OCI-LY7 (cell line): Measurements from ENCODE around the gene KCTD19. TPM values are rescaled to one million over a fixed set of nuclear protein-coding genes. Genes with fewer than 3 reads are reported as not detected.

Source experiments
- BruUV-seq: library from RNA; stranded (reverse); fragments of 400-500 nt; replicated peaks from 2 replicates; lab custom pipeline; 2021; lab: Mats Ljungman, UMichigan
- CTCF ChIA-PET: fragments of 300-600 bp; sonication (Branson Sonifier 250); formaldehyde crosslinking; loops from one replicate; lab custom pipeline; 2022; ENCODE audit warnings: antibody characterized with exemption; ENCODE audit not compliant: unreplicated experiment; lab: Charles Lee
- POLR2A ChIA-PET: fragments of 300-600 bp; sonication (Branson Sonifier 250); formaldehyde crosslinking; loops from one replicate; lab custom pipeline; 2022; ENCODE audit warnings: antibody characterized with exemption; lab: Charles Lee
- DNase-seq: peaks from one replicate; pipeline ENCODE4 v3.0.0-alpha.2; 2015; ENCODE audit warnings: low spot score
- H2AFZ ChIP-seq: fragments of 200-600 bp; sonication (generic), shearing (Covaris generic); 2 replicates; pipeline ENCODE4 v1.6.1; 2014; ENCODE audit warnings: mild to moderate bottlenecking, antibody characterized with exemption, low read length, moderate library complexity
- H3K27ac ChIP-seq: fragments of 200-600 bp; sonication (generic); 2 replicates; pipeline ENCODE4 v1.5.1; 2014; ENCODE audit warnings: mixed run types, low read depth, mild to moderate bottlenecking, moderate library complexity, low read length, inconsistent platforms; ENCODE audit not compliant: poor library complexity, severe bottlenecking
- H3K36me3 ChIP-seq: fragments of 200-600 bp; sonication (generic); 2 replicates; pipeline ENCODE4 v1.6.1; 2014; ENCODE audit warnings: mild to moderate bottlenecking, antibody characterized with exemption, low read length, moderate library complexity, mixed read lengths; ENCODE audit not compliant: insufficient read depth
- H3K4me1 ChIP-seq: fragments of 200-600 bp; sonication (generic); 2 replicates; pipeline ENCODE4 v1.5.1; 2014; ENCODE audit warnings: mild to moderate bottlenecking, low read length; ENCODE audit not compliant: insufficient read depth, poor library complexity, severe bottlenecking
- H3K4me2 ChIP-seq: fragments of 200-600 bp; sonication (generic); 2 replicates; pipeline ENCODE4 v1.6.1; 2014; ENCODE audit warnings: mild to moderate bottlenecking, low read length
- H3K4me3 ChIP-seq: fragments of 200-600 bp; sonication (generic); 2 replicates; pipeline ENCODE4 v1.5.1; 2014; ENCODE audit warnings: mild to moderate bottlenecking, low read depth, low read length; ENCODE audit not compliant: poor library complexity, severe bottlenecking
- H3K79me2 ChIP-seq: fragments of 200-600 bp; sonication (generic); 2 replicates; pipeline ENCODE4 v1.6.1; 2016; ENCODE audit warnings: low read depth, mild to moderate bottlenecking, low read length, moderate library complexity, mixed read lengths; ENCODE audit not compliant: insufficient read depth
- H3K9me2 ChIP-seq: fragments of 200-600 bp; sonication (generic); 2 replicates; pipeline ENCODE4 v1.6.1; 2016; ENCODE audit warnings: mild to moderate bottlenecking, low read length, mixed read lengths; ENCODE audit not compliant: insufficient read depth
- H3K9me3 ChIP-seq: fragments of 200-600 bp; sonication (generic); 2 replicates; pipeline ENCODE4 v1.6.1; 2014; ENCODE audit warnings: mild to moderate bottlenecking, mixed run types, low read length, mixed read lengths
- H4K20me1 ChIP-seq: fragments of 200-600 bp; sonication (generic); 2 replicates; pipeline ENCODE4 v1.6.1; 2014; ENCODE audit warnings: mild to moderate bottlenecking, antibody characterized with exemption, low read length, moderate library complexity, mixed read lengths; ENCODE audit not compliant: insufficient read depth
- EZH2phosphoT487 ChIP-seq: fragments of 200-600 bp; sonication (generic); IDR thresholded peaks from 2 replicates; pipeline ENCODE4 v1.6.1; 2018; ENCODE audit warnings: low read depth, borderline replicate concordance, mild to moderate bottlenecking, mixed run types, antibody characterized with exemption, low read length, moderate library complexity, mixed read lengths
- intact Hi-C: fragments of 100-400 bp; cut with micrococcal nuclease; formaldehyde crosslinking; loops from one replicate; pipeline ENCODE4 v1.10.0; 2022; ENCODE audit not compliant: unreplicated experiment
- total RNA-seq, 2 experiments: library from RNA; depleted of rRNA in 1 of 2; stranded (reverse); fragments of >200 nt in 1 of 2; shearing (Covaris generic) in 1 of 2; gene quantifications; 2 replicates each; pipeline ENCODE4 v1.2.3, GENCODE V29; 2014 to 2022
- TF ChIP-seq, protein P1 (sequence below): fragments of 200-600 bp; sonication (generic); conservative IDR thresholded peaks from 2 replicates; pipeline ENCODE4 v1.5.1; 2014; ENCODE audit warnings: mild to moderate bottlenecking, antibody characterized with exemption, low read length, moderate library complexity, mixed read lengths

KCTD19 gene
- total RNA-seq, 2 experiments from 2014 or later: 0.17 TPM; not detected in 1

DNA sequence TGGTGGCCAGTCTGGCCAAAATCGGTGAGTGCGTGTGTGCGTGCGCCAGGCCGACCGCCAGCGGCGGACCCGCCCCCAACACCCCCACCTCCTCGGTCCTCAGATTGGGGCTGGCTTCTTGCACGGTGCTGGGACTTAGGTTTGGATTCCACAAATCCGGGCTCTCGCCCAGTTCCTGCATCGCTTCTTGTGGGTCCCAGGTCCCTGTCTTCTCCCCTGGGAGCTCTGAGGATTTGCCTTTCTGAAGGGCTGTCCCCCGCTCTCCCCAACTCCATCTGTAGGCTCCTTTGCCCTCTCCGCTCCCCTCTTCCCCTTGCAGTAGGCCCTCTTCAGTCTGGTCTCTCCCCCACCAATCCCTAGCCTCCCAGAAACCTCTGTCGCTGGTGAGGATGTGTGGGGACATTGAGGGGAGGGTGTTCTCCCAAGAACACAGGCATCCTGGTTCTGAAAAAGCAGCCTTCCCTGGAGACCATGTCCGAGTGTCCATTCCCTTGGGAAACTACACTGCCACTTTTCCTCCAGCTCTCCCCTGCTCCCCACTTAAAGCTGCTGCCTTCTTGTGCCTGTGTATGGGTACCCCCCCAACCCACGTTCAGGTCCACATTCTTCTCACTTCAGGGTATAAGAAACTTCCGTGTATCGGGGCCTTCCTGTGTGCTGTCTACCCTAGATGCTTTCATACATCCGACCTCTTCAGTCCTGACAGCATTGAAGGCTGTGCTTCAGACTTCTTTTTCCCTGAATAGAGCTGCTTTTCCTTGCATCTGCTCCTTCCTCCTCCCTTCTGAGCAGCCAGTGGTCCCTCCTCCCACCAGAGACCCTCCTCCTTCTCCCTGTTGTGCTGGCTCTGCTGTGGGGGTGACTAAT, 77.1 kb downstream of the KCTD19 start:
- Histone ChIP-seq H3K27ac (no peak overlapping the region), H3K79me2 (no peaks in the 10 kb centered on the region; the same call in 1 of the 2 replicates), H3K36me3 (no peaks in the 10 kb centered on the region), H3K4me2 (peak overlapping the region; percentile 94), H2AFZ (no peak overlapping the region; the same call in 1 of the 2 replicates), H4K20me1 (no peaks in the 10 kb centered on the region), H3K4me1 (peaks cover 33% of the 10 kb centered on the region), H3K9me2 (no peaks in the 10 kb centered on the region), H3K9me3 (no peaks in the 10 kb centered on the region), H3K4me3 (peak overlapping the region; percentile 86)
- no peak for DNase-seq
- ChIA-PET CTCF (interaction anchor here (0.5 to 1.0 kb wide), 2 partner anchors 9 to 23 kb away, joined by 3 read pairs; partner anchors contain the start of gene TMEM208), POLR2A (interaction anchor here (0.7 to 1.7 kb wide), 2 partner anchors 11 to 24 kb away, joined by 3 to 6 read pairs; partner anchors contain the start of gene TMEM208)
- BruUV-seq: no TSS peak
- TF ChIP-seq, protein P1, sequence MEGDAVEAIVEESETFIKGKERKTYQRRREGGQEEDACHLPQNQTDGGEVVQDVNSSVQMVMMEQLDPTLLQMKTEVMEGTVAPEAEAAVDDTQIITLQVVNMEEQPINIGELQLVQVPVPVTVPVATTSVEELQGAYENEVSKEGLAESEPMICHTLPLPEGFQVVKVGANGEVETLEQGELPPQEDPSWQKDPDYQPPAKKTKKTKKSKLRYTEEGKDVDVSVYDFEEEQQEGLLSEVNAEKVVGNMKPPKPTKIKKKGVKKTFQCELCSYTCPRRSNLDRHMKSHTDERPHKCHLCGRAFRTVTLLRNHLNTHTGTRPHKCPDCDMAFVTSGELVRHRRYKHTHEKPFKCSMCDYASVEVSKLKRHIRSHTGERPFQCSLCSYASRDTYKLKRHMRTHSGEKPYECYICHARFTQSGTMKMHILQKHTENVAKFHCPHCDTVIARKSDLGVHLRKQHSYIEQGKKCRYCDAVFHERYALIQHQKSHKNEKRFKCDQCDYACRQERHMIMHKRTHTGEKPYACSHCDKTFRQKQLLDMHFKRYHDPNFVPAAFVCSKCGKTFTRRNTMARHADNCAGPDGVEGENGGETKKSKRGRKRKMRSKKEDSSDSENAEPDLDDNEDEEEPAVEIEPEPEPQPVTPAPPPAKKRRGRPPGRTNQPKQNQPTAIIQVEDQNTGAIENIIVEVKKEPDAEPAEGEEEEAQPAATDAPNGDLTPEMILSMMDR: no peak
- no peak for TF ChIP-seq EZH2phosphoT487
- intact Hi-C loops: no loop called here

DNA sequence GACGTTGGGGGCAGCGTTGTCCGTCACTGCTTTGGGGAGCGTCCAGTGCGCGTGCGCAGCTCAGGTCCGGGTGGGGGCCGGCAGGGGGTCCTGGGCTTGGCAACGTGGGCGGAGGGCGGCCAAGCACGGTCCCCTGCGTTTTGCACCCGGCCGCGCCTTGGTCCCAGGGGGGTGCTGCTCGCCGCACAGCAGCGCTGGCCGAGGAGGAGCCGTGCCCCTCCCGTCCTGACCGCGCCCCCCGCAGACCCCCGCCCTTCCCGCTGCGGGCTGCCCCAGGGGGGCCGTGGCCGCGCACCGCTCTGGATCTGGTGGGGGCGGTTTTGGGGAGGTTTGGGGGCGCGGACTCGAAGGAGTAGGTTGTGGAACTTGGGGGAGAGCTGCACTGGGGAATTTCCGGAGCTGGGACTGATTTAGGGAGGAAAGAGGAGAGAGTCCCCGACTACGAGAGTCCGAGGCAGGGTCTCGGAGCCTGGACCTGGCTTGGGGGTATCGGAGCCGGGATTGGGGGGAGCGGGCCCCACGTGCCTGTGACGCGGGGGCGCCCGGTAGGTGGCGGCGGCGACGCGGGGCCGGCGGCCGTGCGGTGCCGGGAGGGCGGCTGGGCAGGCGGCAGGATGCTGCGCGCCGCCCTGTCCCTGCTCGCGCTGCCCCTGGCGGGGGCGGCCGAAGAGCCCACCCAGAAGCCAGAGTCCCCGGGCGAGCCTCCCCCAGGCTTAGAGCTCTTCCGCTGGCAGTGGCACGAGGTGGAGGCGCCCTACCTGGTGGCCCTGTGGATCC, 78.0 kb downstream of the KCTD19 start, which contains the start of gene SLC9A5:
SLC9A5 (plus strand) TSS at position 579 of the 777 bp plus-strand sequence; CDS start at position 615, 36 bp downstream.
- Histone ChIP-seq H3K4me3 (peak within 1 kb of the TSS; percentile 86), H3K4me1 (peaks cover 42% of the 10 kb centered on the region), H3K9me2 (no peaks in the 10 kb centered on the region), H2AFZ (peak within 1 kb of the TSS; percentile 53; the same call in 1 of the 2 replicates), H3K27ac (peak within 1 kb of the TSS; percentile 6), H3K4me2 (peak within 1 kb of the TSS; percentile 94), H4K20me1 (no peaks in the 10 kb centered on the region), H3K36me3 (no peaks in the 10 kb centered on the region), H3K9me3 (no peaks in the 10 kb centered on the region), H3K79me2 (no peaks in the 10 kb centered on the region; the same call in 1 of the 2 replicates)
- DNase-seq: peak; percentile 32
- intact Hi-C loops: no loop called here
- no peak for TF ChIP-seq EZH2phosphoT487
- TF ChIP-seq, protein P1: no peak
- ChIA-PET CTCF (interaction anchor here (1.0 kb wide), 1 partner anchor 9 kb away, joined by 3 read pairs; no protein-coding TSS in a partner anchor), POLR2A (interaction anchor here (0.7 to 1.7 kb wide), 3 partner anchors 12 to 233 kb away, joined by 3 to 6 read pairs (median 3); partner anchors contain the start of genes ATP6V0D1 and TMEM208)
- BruUV-seq: no TSS peak
